ENCODE measurements around the gene AHR.
"Not testable (repeated sequence)": the region's sequence is repeated elsewhere in the genome, so short reads cannot be mapped to it uniquely, and the experiment has no call there.

The AHR gene

DNA sequence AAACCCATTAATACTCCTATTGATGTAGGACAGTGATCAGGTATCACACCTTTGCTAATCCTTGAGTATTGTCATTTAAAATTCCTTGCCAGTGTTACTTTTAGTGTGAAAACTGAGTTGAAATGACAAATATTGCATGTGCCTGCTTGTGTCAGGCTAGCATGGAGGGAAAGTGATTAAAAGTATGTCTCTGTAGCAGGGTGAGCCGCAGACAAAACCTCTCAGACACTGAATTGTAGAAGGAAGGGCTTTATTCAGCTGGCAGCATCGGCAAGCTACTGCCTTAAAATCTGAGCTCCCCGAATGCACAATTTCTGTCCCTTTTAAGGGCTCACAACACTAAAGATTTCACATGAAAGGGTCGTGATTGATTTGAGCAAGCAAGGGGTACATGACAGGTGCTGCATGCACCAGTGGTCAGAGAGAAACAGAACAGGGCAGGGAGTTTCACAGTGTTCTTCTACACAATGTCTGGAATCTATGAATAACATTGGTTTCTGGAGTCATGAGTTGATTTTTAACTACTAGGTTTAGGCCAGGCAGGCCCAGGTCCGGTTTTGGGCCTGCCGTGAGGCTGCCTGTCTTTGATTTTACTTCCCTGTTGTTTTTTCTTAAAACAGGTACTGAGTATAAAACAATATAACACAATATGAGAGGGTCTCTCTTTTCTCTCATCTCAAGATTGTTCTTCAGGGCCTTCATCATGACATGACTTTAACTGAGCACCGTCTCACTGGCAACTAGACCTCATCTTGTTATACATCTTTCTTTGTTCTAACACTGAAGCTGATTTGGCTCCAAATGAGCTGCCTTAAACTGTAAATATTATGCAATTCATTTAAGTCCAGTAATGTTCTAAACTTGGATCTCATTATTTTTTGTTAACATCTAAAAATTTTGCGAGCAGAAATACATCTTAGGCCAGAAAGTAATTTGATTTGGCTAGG is 84.2 kb downstream of the AHR start:
- DNase-seq: not testable (repeated sequence)

DNA sequence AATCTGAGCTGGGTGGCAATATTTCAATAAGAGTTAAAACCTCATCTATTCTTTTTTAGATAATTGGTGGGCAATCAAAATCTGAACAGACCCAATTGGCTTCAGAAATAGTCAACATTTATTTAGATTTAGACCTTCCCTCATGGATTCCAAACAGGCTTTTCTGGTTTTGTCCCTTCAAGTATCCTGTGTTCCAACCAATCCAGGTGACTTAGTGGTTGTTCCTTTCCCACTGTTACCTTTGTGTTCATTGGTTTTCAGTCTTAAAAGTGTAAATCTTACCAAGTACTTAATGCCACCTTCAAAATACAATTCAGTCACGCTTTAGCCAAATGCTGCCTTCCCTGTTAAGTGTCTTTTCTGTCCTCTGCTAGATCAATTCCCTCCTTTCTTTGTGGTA is 85.9 kb downstream of the AHR start:
- DNase-seq: no peak

- no peak for DNase-seq
Measured at GRCh38 chr7:17385612-17386011, 87.2 kb downstream of the AHR start.

DNA sequence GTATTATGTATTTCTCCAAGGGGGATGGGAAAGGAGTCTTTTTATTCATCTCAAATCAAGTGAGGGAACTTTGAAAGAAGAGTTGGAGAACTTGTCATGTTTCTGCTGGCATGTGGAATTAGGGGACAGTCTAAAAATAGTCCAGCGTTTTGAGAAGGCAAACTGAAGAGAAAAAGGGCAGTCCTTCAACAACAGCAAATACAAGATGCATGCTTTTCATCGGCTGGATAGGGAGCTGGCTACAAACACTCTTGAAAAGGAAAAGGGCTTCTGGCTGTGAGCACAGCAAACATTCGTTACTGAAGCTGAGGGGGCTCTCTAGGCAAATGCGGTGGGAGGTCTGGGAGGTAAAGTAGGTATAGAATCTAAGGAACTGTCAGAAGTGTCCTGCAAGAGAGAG is 91.9 kb downstream of the AHR start:
- DNase-seq: no peak

- no peak for DNase-seq
Measured at GRCh38 chr7:17391366-17391765, 92.9 kb downstream of the AHR start.

GRCh38 chr7:17392846-17393245 is 94.4 kb downstream of the AHR start:
- no peak for DNase-seq

GRCh38 chr7:17394563-17394962 is 96.1 kb downstream of the AHR start:
- not testable (repeated sequence) for DNase-seq

Measured in NCI-H774 (cell line).